Stimulated activated CD8-positive, alpha-beta memory T cell treated with anti-CD3 and anti-CD28 coated beads, Interleukin-2, amount 100 ng/mL, for 1 hour (primary cell): ENCODE data around the gene CRYAA.

Source experiments
- DNase-seq, 2 donors: peaks; one replicate each; pipeline ENCODE4 v3.0.0-alpha.2; 2020; ENCODE audit warnings: low read depth in 2 of 2

Gene CRYAA

GRCh38 chr21:43203591-43203990, 34.8 kb downstream of the CRYAA start:
- no peak for DNase-seq

DNA sequence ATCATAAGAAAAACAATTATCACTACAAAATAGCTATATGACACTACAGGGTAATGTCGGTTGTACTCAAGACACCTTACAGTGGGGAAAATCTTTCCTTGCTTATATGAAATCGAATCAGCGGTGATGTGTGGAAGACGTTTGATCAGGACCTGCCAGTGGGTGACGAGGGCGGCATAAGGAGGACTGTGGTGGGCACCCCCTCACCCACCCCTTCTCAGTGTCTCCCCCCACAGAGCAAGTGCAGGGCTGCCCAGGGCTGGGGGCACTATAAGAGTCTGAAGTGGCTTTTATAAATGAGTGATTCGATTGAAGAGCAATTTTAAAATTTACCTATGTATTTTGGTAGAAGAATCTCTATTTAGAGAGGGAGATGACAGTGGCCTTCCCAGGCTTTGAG, 35.8 kb downstream of the CRYAA start:
- DNase-seq: no peak

GRCh38 chr21:43206231-43207042, 37.6 kb downstream of the CRYAA start:
- DNase-seq: no peak

DNA sequence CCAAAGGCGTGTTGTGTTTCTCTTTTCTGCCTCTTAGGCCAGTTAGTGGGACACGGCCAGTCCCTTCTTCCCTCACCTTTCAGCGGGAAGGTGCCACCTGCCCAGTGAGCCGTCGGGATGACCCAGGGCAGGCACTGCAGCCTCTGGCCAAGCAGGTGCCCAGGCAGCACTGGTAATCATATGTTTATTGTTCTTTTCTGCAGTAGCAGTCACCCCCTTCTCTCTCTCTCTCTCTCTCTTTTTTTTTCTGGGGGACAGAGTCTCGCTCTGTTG, 38.2 kb downstream of the CRYAA start:
- no peak for DNase-seq

GRCh38 chr21:43207868-43208267, 39.1 kb downstream of the CRYAA start:
- DNase-seq: no peak

DNA sequence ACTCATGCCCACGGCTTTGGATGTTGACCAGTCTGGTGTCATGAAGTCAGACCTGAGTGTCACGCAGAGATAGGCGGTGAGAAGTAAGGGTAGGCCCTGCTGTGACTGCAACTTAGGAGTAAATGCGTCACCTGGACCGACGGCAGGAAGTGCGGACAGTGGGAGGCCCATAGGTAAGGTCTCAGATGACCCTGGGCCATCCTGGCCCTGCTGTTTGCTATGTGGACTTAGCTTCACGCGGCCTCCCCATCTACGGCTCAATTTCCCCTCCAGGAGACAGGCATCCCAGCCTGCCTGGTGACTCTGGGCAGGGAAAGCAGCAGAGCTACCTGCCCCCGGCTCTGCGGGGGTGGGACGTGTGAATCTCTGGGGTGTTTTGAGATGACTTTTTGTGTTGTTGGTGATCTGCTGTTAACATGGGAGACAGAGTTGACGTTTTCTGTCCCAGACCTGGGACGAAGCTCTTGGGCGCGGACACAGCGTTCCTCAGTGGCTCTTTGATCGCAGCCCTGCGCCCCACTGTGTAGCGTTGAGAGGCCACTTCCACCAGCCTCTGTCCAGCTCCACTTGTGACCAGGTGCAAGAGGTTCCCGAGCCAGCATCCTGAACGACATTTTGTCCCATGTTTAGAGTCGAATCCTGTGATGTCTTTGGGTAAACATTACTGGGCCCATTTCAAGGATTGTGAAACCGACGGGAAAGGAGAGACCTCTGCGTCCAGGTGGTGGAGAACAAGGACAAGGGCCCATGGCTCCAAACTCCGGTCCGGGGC, 39.9 kb downstream of the CRYAA start:
- no peak for DNase-seq

GRCh38 chr21:43209575-43210453, 41.0 kb downstream of the CRYAA start:
- no peak for DNase-seq

GRCh38 chr21:43210454-43211071, 41.8 kb downstream of the CRYAA start:
- DNase-seq: no peak

- DNase-seq: no peak
These were observed 42.4 kb downstream of the CRYAA start for GRCh38 chr21:43211072-43211759.

GRCh38 chr21:43211760-43212115, 42.9 kb downstream of the CRYAA start:
- no peak for DNase-seq
